Measurements from ENCODE around the gene TOR1AIP2.

DNA sequence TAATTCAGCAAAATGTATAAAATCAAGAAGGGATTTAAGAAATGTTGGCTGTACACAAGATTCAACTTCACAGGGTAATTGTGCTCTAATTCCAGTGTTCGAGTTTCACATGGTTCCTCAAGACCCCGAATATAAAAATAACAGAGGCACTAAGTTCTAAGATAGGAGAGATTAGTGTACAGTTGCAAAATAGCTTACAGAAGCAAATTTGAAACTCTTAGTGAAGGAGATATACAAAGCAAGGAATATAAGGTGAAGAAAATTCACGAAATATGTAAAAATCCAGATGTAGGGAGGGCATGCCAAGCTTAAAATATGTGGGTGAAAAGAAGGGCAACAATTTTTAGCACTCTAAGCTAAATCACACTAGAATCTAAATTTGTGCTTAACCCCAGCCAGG, 29.4 kb downstream of the TOR1AIP2 start:
- TF ChIP-seq, protein P1, sequence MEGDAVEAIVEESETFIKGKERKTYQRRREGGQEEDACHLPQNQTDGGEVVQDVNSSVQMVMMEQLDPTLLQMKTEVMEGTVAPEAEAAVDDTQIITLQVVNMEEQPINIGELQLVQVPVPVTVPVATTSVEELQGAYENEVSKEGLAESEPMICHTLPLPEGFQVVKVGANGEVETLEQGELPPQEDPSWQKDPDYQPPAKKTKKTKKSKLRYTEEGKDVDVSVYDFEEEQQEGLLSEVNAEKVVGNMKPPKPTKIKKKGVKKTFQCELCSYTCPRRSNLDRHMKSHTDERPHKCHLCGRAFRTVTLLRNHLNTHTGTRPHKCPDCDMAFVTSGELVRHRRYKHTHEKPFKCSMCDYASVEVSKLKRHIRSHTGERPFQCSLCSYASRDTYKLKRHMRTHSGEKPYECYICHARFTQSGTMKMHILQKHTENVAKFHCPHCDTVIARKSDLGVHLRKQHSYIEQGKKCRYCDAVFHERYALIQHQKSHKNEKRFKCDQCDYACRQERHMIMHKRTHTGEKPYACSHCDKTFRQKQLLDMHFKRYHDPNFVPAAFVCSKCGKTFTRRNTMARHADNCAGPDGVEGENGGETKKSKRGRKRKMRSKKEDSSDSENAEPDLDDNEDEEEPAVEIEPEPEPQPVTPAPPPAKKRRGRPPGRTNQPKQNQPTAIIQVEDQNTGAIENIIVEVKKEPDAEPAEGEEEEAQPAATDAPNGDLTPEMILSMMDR (IDR thresholded peaks at IDR 0.05): no peak
- no peak for TF ChIP-seq POLR2A (IDR thresholded peaks at IDR 0.05)

Measured in thyroid gland (tissue), 4 donors.